GM20431 (cell line): ENCODE results near the gene SPSB1.

Source experiments
- in situ Hi-C: fragments of 300-500 bp; cut with MseI, MboI; formaldehyde crosslinking; loops from one replicate; pipeline ENCODE4 v1.15.0; 2020; ENCODE audit warnings: low sequenced_read_pairs; ENCODE audit not compliant: unreplicated experiment

SPSB1 gene

DNA sequence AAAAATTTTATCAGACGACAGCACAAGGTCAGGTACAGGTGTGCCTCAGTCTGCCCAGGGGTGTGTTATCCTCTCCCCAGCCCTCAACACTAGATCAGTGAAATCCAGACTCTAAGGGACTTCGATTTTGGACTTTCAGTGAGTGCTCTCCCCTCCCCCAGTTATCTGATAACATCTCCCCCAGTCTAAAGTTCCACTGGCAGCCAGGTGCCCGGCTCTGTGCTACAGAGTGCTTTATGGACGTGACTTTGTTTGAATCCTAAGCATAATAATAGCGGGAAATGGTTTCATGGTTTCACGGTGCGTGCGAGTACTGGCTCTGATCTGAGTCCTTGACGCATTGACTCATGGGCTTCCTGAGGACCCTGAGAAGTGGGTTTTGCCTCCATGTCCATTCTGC lies 3.2 kb downstream of the SPSB1 start:
- in situ Hi-C loops, result loop anchor here (10.0 kb wide), 1 partner anchor 159 kb away; no protein-coding TSS in a partner anchor

DNA sequence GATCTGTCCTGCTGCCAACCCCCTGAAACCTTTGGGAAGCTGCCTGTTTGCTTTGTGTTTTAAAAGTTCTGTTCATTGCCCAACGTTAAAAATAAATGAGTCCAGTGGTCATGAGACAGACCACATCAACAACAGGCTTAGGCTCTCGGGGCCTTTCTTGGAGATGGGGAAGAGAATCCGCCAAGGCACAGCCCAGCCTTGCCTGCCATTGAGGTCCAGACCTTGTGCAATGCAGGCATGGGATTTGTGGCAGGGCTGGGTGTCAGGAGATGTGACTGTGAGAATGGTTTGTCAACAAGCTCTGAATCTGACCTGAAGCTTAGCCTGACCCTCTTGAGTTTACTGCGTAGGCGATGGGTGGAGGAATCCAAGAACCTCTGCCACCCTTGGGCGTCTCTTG lies 4.2 kb downstream of the SPSB1 start:
- in situ Hi-C loops, result loop anchor here (10.0 kb wide), 1 partner anchor 158 kb away; no protein-coding TSS in a partner anchor

DNA sequence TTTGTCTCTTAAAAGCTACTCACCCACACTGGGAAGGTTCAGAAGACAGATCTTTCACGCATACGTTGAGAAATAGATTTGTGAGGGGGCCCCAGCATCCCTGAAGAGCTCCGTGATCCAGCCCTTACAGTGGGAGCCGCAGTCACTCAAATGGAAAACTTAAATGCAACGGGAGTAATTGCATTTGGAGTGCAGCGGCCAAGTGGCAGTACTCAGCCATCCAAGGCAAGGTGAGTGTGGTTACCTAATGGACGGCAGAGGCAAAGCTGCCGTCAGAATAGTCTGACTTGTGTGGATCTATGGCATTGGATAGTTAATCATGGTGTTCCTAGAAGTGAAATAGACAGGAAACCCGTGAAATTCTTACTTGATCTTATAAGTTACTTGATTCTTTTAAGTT lies 5.1 kb downstream of the SPSB1 start:
- in situ Hi-C loops, result loop anchor here (10.0 kb wide), 1 partner anchor 157 kb away; no protein-coding TSS in a partner anchor

DNA sequence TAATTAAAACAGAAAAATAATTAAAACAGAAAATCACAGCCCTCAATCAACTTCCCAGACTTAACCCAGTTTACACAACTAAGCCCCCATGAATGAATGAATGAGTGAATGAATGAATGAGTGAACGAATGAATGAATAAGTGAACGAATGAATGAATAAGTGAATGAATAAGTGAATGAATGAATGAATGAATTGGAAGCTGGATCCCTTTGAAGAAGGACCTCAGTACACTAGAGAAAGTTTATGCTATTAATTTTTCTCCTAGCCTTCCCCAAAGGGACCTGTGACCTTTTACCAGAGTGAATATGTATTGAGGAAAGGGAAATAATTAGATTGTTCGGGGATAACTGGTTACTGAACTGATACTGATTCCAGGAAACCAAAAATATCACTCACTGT lies 5.6 kb downstream of the SPSB1 start:
- in situ Hi-C loops, result loop anchor here (10.0 kb wide), 1 partner anchor 157 kb away; no protein-coding TSS in a partner anchor

DNA sequence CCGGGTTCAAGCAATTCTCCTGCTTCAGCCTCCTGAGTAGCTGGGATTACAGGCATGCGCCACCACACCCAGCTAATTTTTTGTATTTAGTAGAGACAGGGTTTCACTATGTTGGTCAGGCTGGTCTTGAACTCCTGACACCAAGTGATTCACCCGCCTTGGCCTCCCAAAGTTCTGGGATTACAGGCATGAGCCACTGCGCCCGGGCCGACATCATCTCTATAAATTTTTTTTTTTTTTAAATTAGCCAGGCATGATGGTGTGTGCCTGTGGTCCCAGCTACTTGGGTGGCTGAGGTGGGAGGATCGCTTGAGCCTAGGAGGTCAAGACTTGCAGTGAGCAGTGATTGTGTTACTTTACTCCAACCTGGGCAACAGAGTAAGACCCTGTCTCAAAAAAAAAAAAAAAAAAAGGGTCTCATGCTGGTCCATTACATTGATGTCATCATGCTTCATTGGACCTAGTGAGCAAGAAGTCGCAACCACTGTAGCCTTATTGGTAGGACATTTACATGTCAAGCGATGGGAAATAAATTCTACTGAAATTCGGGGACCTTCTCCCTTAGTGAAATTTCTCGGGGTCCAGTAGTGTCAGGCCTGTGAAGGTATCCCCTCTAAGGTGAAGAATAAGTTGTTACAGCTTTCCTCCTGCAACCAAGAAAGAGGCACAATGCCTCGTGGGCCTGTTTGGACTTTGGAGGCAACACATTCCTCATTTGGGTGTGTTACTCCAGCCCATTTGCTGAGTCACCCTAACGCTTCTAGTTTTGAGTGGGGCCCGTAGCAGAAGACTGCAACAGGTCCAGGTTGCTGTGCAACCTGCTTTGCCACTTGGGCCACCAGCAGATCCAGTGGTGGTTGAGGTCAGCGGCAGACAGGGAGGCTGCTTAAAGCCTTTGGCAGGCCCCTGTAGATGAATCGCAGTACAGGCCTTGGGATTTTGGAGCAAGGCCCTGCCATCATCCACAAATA lies 7.2 kb downstream of the SPSB1 start:
- in situ Hi-C loops, result loop anchor here (10.0 kb wide), 1 partner anchor 155 kb away; no protein-coding TSS in a partner anchor

DNA sequence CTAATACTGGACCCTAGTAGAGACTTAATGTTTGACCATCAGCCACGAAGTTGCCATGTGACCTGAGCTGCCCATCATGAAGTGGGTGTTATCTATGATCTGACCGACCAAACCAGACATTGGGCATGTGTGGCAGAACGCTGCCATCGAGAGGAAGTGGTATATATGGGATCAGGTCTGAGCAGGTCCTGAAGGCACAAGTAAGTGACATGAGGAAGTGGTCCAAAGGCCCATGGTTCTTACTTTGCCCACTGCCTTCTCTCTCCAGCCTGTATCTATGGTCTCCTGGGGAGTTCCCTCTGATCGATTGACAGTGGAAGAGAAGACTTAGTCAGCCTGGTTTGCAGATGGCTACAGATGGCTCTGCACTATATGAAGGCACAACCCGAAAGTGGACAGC lies 7.9 kb downstream of the SPSB1 start:
- in situ Hi-C loops, result no loop called here

DNA sequence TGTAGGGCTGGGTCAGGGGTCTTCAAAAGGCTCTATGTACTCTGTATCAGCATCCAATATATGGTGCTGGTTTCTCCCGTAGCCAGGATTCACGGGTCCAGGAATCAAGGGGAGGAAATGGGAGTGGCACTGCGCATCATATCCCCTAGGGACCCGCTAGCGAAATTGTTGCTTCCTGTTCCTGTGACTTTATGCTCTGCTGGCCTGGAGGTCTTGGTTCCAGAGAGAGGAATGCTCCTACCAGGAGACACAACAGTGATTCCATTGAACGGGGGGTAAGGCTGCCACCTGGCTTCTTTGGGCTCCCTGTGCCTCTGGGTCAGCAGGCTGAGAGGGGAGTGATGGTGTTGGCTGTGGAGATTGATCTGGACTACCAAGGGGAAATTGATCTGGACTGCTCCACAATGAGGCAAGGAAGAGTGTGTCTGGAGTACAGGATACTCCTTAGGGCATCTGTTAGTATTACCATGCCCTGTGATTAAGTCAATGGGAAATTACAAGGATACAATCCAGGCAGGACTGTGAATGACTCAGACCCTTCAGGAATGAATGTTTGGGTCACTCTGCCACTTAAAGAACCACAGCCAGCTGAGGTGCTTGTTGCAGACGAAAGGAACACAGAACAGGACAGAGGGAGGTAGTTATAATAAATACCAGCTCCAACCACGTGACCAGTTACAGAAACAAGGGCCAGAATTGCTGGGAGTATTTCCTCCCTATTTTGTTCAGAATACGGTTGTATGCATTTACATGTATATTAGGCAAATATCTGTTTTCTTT lies 10.2 kb downstream of the SPSB1 start:
- in situ Hi-C loops, result no loop called here

DNA sequence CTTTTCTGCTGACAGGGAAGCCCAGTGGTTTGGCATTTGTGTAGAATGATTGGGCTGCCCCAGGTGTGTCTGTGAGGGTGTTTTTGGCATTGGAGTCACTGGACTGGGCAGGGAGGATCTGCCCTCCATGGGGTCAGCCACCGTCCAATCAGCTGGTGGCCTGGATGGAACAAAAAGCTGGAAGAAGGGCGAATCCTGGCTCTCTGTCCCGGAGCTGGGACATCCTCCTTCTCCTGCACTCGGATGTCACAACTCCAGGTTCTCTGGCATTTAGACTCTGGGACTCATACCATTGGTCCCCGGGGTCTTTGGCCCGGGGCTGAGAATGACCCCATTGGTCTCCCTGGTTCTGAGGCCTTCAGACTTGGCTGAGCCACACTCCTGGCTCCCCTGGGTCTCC lies 11.2 kb downstream of the SPSB1 start:
- in situ Hi-C loops, result no loop called here

DNA sequence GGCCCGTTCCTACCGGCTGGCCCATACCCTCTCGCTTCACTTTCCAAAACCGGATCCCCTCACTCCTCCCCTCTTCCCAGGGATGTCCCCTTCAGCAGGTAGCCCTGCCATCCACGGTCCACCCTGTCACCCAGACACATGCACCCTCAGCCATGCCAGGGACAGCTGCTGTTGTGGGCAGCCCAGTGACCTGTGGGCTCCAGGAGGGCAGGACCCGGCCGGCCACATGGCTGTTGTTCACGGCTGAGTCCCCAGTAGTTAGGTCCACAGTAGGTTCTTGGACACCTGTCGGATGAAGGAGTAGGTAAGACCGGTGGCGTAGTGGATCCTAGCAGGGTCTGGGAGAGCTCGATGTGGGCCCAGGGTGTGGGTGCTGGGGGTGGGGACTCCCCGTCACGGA lies 12.5 kb downstream of the SPSB1 start:
- in situ Hi-C loops, result no loop called here

DNA sequence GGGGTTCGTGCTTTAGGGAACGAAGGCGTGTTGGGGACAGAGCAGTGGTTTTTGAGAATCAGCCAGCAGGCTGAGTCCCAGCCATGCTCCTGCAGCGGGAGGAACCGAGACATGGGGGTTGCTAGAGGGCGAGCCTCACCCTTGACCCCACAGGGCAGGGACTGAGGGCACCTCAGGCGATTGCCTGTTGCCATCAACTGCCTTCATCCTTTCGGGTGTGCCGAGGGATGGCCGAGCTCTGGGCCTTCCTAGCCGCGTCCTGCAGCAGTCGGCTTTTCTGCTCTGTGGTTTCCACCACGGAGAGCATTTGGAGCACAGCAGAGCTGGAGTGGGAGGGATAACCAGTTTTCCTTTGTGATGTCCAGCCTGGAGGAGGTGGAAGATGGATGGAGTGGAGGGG lies 13.3 kb downstream of the SPSB1 start:
- in situ Hi-C loops, result no loop called here

DNA sequence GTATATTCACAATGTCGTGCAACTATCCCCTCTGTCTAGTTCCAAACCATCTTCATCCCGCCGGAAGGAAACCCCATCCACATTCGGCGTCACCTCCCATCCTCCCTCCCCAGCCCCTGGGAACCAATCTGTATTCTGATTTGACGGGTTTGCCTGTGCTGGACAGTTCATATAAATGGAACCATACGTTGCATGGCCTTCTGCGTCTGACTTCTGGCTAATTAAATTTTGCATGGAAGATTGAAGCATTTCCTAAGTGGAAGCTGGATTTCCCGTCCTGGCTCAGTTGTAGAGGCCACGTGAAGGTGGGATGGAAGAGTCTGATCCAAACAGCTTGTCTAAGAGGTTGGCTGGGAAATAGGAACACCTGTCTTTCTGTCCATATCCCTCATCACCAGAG lies 14.6 kb downstream of the SPSB1 start:
- in situ Hi-C loops, result no loop called here

DNA sequence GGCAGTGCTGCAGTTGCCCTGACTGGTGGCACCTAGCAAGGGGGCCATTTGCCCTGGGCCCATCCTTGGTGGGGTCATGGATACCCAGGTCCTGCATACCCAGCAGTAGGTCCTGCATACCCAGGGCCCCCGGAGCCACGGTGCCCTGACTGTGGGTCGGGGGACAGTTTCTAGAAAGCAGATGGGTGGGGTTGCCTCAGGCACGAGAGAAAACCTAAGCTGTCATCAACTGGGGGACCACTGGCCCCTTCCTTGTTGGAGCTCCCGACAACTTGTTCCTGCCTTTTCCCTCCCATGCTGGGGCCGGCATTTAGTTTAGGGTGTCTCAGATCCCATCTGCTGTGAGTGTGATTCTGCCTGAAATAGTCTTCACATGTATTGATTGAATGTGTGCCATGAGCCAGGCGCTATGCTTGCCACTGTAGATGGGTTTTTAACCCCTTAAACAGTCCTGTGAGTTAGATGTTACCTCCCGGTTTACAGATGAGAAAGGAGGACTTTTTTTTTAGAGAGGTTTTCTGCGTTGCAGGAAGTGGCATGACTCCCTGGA lies 15.6 kb downstream of the SPSB1 start:
- in situ Hi-C loops, result no loop called here

DNA sequence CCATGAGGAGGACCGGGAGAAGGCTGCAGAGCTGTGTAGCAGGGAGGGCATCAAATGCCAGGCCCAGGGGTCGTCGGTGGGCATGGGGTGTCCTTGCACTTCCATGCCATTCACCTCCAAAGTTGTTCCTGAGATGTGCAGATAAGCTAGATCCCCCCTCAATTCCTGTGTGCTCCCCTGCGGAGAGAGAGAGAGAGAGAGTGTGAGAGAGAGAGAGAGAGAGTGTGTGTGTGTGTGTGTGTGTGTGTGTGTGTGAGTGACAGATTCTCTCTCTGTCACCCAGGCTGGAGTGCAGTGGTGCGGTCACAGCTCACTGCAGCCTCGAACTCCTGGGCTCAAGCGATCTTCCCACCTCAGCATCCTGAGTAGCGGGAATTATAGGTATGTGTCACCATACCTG lies 16.4 kb downstream of the SPSB1 start:
- in situ Hi-C loops, result no loop called here

DNA sequence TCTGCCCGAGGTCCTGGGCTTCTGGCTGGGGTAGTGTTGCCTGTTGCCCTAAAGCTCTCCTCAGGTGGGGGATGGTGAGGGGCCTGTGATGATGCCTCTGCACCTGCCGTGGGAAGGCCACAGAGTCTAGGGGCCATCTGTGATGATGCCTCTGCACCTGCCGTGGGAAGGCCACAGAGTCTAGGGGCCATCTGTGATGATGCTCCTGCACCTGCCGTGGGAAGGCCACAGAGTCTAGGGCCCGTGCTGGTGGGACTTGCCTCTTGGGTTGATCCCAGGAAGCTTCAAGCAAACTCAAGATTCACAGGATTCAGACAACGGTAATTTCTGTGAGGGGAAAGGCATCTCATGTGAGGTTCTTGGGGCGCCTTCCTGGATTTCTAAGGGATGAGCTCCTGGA lies 17.3 kb downstream of the SPSB1 start:
- in situ Hi-C loops, result no loop called here

DNA sequence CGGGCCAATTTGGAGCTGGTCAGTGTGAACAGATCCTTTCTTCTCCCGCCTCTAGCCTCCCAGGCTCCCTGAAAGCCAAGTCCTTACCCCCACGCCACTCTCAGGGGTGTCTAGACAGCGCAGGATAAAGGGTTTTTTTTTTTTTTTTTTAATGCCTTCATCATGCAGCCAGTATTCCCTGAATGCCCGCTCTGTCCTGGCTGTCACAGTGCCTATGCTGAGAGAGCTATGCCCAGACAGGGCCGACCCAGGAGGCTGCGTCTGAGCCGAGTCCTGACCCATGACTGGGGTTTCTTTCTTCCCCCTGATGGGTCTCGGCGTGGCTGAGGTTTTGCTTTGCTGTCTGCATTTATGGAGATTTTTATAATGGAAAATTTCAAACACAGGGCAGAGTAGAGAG lies 18.3 kb downstream of the SPSB1 start:
- in situ Hi-C loops, result no loop called here

DNA sequence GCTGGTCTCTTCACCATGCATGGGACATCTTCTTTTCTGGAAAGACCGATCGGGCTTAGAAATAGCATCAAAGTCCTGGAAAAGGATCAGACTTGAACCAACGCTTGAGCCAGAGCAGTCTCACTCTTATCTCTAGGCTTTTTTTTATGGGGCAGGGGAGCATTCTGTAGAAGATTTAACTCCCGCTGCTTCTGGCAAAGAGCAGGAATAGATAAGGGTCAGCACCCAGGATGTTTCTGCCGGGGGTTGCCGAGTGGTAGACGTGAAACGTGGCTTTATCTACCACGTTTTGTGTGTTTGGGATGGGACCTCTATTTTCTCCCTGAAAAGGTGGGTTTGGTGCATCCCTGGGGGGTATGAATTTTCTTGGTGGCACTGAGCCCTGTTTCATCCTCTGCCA lies 18.8 kb downstream of the SPSB1 start:
- in situ Hi-C loops, result no loop called here

DNA sequence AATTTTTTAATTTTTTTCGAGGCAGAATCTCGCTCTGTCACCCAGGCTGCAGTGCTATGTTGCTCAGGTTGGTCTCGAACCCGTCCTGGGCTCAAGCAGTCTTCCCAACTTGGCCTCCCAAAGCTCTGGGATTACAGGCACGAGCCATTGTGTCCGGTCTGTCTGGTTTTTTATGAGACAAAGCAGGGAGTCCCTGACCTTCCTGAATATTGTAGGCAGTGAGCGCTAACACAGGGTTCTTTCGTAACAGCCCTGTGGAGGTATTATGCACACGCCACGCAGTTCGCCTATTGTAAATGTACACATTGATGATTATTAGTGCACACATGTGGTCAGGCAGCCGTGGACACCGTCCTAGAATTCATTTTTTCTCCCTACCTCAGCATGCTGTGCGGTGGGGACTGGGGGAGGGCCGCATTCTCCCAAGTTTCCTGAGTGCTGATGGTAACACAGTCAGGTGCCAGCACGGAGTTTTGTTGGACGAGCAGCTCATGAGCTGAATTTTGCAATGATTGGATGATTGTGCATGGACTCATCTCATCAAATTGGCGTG lies 19.6 kb downstream of the SPSB1 start:
- in situ Hi-C loops, result no loop called here

DNA sequence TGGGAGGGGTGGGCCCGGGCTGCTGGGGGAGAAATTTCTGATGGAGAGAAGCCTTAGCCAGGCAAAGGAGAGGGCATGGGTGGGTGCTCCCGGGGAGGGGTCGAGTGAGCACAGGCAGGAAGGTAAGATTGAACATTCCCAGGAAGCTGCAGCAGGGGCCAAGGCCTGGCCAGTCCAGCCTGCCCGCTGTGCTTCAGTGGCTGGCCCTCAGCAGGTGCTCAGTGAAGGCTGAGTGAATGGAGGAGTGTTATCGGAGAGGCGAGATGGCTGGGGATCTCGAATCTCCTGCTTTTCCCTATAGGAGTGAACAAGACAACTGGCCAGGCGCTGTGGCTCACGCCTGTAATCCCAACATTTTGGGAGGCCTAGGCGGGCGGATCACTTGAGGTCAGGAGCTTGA lies 20.9 kb downstream of the SPSB1 start:
- in situ Hi-C loops, result no loop called here

DNA sequence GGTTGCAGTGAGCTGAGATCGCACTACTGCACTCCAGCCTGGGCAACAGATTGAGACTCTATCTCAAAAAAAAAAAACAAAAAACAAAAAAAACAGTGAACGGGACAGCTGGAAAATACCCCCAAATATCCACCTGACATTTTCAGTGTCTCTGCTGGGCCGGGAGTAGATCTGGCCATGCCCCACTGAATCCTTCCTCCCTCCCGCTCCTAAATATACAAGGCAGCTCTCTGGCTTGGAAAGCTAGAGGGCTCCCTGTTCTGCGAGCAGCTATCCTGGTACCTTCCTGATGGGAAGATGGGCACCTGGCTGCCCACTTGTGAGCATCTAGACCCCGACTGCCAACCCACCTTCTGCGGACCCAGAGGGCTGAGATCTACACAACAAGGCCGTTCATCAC lies 21.4 kb downstream of the SPSB1 start:
- in situ Hi-C loops, result no loop called here

DNA sequence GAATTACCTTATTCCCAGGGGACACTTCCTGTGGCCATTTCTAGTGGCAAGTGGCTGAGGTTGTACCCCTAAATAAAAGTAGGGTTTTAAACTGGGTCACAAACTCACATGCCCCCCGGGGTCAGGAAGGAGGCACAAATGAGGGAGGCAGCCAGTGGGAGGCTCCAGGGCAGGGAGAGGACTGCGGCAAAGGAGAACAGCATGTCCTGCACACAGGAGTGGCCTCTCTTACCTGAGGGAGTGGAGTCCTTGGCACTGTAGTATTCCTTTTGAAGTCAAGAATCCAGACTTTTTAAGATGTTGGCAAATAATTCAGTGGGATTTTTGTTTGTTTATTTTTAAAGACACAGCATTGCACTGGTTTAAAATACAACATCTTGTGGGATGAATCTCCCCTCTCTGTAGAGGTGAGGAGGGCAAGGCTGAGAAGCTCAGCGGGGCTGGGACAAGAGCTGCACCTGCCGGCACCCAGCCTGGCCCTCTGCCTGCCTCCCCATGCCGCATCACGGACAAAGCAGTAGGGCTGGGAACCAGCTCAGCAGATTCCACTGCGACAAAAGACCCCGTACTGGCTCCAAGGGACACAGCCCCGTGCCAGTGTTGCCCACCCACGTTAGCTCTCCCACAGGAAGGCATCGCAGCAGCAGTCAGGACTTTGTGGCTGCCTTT lies 22.2 kb downstream of the SPSB1 start:
- in situ Hi-C loops, result no loop called here
